Transverse colon (tissue), 4 donors: ENCODE data around the gene CREBBP. TPM values are rescaled to one million over a fixed set of nuclear protein-coding genes. Genes with fewer than 3 reads are reported as not detected.

ENCODE experiments used
- DNase-seq: peaks from one replicate; pipeline ENCODE4 v3.0.0-alpha.2; 2019
- H3K27ac ChIP-seq, 4 donors: fragments of 200-600 bp; sonication (generic); 2 replicates each; pipeline ENCODE4 v1.5.1; 2016 to 2018; ENCODE audit warnings: inconsistent platforms in 4 of 4
- H3K27me3 ChIP-seq: fragments of 200-600 bp; sonication (generic); 2 replicates; pipeline ENCODE4 v1.5.1; 2017; ENCODE audit warnings: inconsistent platforms
- H3K36me3 ChIP-seq, 4 donors: fragments of 200-600 bp; sonication (generic); 2 replicates each; pipeline ENCODE4 v1.5.1; 2017 to 2019; ENCODE audit warnings: inconsistent platforms in 4 of 4
- H3K4me1 ChIP-seq, 4 donors: fragments of 200-600 bp; sonication (generic); 2 replicates each; pipeline ENCODE4 v1.5.1; 2017 to 2020; ENCODE audit warnings: inconsistent platforms in 4 of 4
- H3K4me3 ChIP-seq, 4 donors: fragments of 200-600 bp; sonication (generic); 1 replicate in 1 of 4; 2 replicates in 3 of 4; pipeline versions ENCODE4 v1.5.1 to v1.6.1; 2017 to 2019; ENCODE audit warnings: inconsistent platforms in 4 of 4
- H3K9me3 ChIP-seq, 2 donors: fragments of 200-600 bp; sonication (generic); 2 replicates each; pipeline ENCODE4 v1.5.1; 2017 to 2019; ENCODE audit warnings: inconsistent platforms in 2 of 2
- EP300 ChIP-seq: sonication (generic); formaldehyde crosslinking; IDR thresholded peaks from one replicate; pipeline ENCODE4 v1.6.1; 2017; ENCODE audit warnings: antibody characterized with exemption, low read depth
- POLR2A ChIP-seq: fragments of 450-650 bp; IDR thresholded peaks from one replicate; pipeline ENCODE4 v1.6.1; 2016; ENCODE audit warnings: antibody characterized with exemption, mild to moderate bottlenecking, moderate library complexity
- POLR2AphosphoS5 ChIP-seq, 3 donors: sonication (generic); formaldehyde crosslinking; IDR thresholded peaks; one replicate each; pipeline ENCODE4 v1.6.1; 2016; ENCODE audit warnings: antibody characterized with exemption in 3 of 3
- WGBS, 2 donors: methylation state at CpG; one replicate each; pipeline ENCODE4 v1.1.5; 2018; ENCODE audit warnings: low coverage in 1 of 2; 5-methylcytosine and 5-hydroxymethylcytosine counted together
- in situ Hi-C, 4 donors: fragments of 200-750 bp; cut with MboI; loops; one replicate each; pipeline versions ENCODE4 v1.15.0 to v1.15.1; 2017; ENCODE audit warnings: low sequenced_read_pairs in 3 of 4, low pct_ligation_motif_present in 1 of 4, low pct_unique_long_range_greater_than_20kb in 1 of 4
- intact Hi-C: fragments of 100-400 bp; cut with DNase I; formaldehyde crosslinking; loops from one replicate; pipeline ENCODE4 v1.15.1; 2023; ENCODE audit warnings: low total_unique reads
- total RNA-seq, 4 donors: library from RNA; depleted of rRNA; stranded (reverse); fragments of >200 nt; gene quantifications; one replicate each; pipeline ENCODE4 v1.1.0, GENCODE V29; 2016
- TF ChIP-seq, protein P1 (sequence below), 5 experiments: fragments of 200-600 bp in 3 of 5; fragments of 450-650 bp in 2 of 5; sonication (generic) in 3 of 5; IDR thresholded peaks; 1 replicate in 2 of 5; 2 replicates in 3 of 5; pipeline ENCODE4 v1.5.1; 2016 to 2017; ENCODE audit warnings: antibody characterized with exemption in 5 of 5, inconsistent platforms in 3 of 5, mild to moderate bottlenecking in 2 of 5, moderate library complexity in 1 of 5

Gene CREBBP
- total RNA-seq, 4 donors from 2014 or later, result 52.4 to 235 (median 98.7) TPM

DNA sequence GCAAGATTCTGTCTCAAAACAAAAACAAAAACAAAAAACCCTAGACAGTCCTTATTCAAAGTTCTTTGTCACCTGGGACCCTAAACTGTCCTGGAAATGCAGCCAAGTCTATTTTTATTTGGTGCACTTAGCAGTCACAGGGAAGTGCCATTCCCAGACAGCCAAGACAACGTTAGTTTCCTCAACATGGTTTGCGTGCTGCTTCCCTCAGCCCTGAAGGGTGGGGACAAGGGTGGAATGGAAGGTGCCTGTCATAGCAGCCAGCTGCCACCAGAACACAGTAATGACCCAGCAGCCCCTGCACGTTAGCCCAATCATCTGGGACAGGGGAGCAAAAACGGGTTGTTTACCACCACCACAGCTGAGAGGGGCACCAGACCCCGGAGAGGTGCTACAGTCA lies 16.9 kb downstream of the CREBBP start:
- 17 to 24% methylated on average over 3 to 5 of the region's 5 CpGs for WGBS, 2 donors
- DNase-seq, result no peak
- peaks cover 29 to 89% (median 53%) of the 10 kb centered on the region in 4 donors for H3K4me1 ChIP-seq
- no peak overlapping the region for H3K27ac ChIP-seq
- no peaks in the 10 kb centered on the region for H3K9me3 ChIP-seq
- no peaks in the 10 kb centered on the region for H3K36me3 ChIP-seq
- H3K27me3 ChIP-seq, result no peaks in the 10 kb centered on the region
- in situ Hi-C loops, result no loop called here
- TF ChIP-seq, protein P1, sequence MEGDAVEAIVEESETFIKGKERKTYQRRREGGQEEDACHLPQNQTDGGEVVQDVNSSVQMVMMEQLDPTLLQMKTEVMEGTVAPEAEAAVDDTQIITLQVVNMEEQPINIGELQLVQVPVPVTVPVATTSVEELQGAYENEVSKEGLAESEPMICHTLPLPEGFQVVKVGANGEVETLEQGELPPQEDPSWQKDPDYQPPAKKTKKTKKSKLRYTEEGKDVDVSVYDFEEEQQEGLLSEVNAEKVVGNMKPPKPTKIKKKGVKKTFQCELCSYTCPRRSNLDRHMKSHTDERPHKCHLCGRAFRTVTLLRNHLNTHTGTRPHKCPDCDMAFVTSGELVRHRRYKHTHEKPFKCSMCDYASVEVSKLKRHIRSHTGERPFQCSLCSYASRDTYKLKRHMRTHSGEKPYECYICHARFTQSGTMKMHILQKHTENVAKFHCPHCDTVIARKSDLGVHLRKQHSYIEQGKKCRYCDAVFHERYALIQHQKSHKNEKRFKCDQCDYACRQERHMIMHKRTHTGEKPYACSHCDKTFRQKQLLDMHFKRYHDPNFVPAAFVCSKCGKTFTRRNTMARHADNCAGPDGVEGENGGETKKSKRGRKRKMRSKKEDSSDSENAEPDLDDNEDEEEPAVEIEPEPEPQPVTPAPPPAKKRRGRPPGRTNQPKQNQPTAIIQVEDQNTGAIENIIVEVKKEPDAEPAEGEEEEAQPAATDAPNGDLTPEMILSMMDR (IDR thresholded peaks at IDR 0.05), result peak in 4 of 5 experiments; percentile 6 to 37 (median 14)
- TF ChIP-seq POLR2A, result no peak
- no peak overlapping the region for H3K4me3 ChIP-seq
- intact Hi-C loops, result no loop called here

DNA sequence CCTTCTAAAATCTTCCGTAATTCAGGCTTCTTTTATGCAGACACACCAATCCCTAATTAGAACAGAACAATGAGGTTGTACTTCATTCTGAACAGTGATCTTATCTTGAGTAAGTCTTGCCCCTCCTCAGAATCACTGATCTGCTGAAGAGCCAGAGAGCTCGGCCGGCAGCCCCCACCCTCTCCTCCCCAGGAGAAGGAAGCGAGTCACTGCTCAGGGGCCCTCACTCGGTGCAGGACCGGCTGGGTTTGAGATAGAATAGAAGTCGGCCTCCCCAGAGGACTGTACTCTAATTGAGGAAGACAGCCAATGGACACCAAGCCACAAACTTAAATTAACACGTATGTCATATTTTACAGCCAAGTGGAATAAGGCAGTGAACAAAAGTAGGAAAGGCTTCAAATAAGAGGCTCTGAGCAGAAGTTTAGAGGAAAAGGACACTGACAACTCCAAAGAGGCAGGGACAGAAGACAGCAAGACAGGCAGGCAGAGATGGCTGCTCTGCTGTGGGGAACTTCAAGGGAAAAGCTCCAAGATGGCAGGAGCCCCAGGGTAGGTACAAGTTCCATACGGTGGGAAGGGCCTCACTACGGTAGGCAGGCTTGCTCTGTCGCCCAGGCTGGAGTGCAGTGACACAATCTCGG lies 18.6 kb downstream of the CREBBP start:
- intact Hi-C loops (no loop called here), in situ Hi-C loops (no loop called here)
- H3K4me1 ChIP-seq, result peaks cover 40 to 90% (median 62%) of the 10 kb centered on the region in 4 donors
- no peak overlapping the region for H3K27ac ChIP-seq
- 69 to 75% methylated on average over 6 to 12 of the region's 12 CpGs for WGBS, 2 donors
- no peaks in the 10 kb centered on the region for H3K36me3 ChIP-seq
- H3K4me3 ChIP-seq, result no peak overlapping the region
- no peaks in the 10 kb centered on the region for H3K27me3 ChIP-seq
- no peaks in the 10 kb centered on the region for H3K9me3 ChIP-seq
- no peak for DNase-seq
- no peak for TF ChIP-seq POLR2A
- TF ChIP-seq, protein P1 (IDR thresholded peaks at IDR 0.05), result no peak
- no peak for TF ChIP-seq POLR2AphosphoS5 (IDR thresholded peaks at IDR 0.05)
- no peak for TF ChIP-seq EP300

DNA sequence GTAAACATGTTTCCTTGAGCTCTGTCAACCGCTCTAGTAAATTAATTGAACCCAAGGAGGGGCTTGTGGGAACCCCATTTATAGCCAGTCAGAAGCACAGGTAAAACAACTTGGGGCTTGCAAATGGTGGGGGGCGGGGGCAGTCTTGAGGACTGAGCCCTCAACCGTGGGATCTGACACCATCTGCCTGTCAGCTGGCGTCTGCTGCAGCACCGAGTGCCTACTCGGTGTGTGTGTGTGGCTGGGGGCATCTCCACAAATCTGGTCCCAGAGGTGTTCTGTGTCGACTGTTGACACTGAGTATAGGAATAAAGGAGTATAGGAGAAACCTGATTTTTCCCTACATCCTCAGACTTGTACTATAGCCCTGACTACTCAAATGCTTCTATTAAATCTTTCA lies 20.6 kb downstream of the CREBBP start:
- Histone ChIP-seq H3K4me1 (peaks cover 30 to 83% (median 58%) of the 10 kb centered on the region in 4 donors), H3K27me3 (no peaks in the 10 kb centered on the region), H3K4me3 (no peak overlapping the region), H3K36me3 (no peaks in the 10 kb centered on the region), H3K27ac (no peak overlapping the region), H3K9me3 (no peaks in the 10 kb centered on the region)
- no peak for DNase-seq
- no peak for TF ChIP-seq POLR2A
- TF ChIP-seq, protein P1 (IDR thresholded peaks at IDR 0.05), result no peak
- TF ChIP-seq POLR2AphosphoS5 (IDR thresholded peaks at IDR 0.05), result no peak
- no peak for TF ChIP-seq EP300
- in situ Hi-C loops (no loop called here), intact Hi-C loops (no loop called here)
- WGBS, 2 donors, result 91 to 100% methylated on average over 1 to 7 of the region's 7 CpGs

DNA sequence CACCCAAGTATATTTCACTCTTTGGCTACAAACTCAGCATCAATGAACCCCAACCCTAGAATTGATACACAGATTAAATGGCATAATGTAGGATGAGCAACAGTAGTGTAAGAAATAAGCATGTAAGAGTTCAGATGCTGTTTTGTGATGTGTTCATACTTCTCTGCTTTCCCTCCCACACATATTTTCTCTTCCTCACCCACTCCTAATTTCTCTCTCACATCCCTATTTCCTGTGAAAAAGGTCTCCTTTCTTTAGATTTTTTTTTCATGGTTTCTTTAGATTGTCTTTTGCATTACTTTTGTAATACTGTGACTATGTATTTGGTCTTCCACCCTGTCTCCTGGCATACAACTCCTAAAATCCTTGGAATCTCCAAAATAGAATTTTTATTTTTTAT lies 21.7 kb downstream of the CREBBP start:
- intact Hi-C loops, result no loop called here
- H3K27ac ChIP-seq, result peak overlapping the region in 1 of 4 donors; percentile 60
- H3K9me3 ChIP-seq, result no peaks in the 10 kb centered on the region
- H3K36me3 ChIP-seq, result no peaks in the 10 kb centered on the region
- in situ Hi-C loops, result no loop called here
- H3K4me1 ChIP-seq, result peaks cover 24 to 82% (median 54%) of the 10 kb centered on the region in 4 donors
- no peak overlapping the region for H3K4me3 ChIP-seq
- no peak for DNase-seq
- H3K27me3 ChIP-seq, result no peaks in the 10 kb centered on the region
- TF ChIP-seq, protein P1 (IDR thresholded peaks at IDR 0.05), result no peak
- TF ChIP-seq EP300 (no peak), POLR2A (no peak), POLR2AphosphoS5 (IDR thresholded peaks at IDR 0.05) (no peak)
